ENCODE measurements around the gene DNM1L.

Gene DNM1L

GRCh38 chr12:32785557-32785956 is 106.5 kb downstream of the DNM1L start:
- no peak for DNase-seq (ENCODE audit: low read depth)
- no peak overlapping the region for H3K4me3 ChIP-seq (ENCODE audit: low read depth, low read length)
- in situ Hi-C loops (cut with HindIII; ENCODE audit: low sequenced_read_pairs) = no loop called here
- TF ChIP-seq, protein P1, sequence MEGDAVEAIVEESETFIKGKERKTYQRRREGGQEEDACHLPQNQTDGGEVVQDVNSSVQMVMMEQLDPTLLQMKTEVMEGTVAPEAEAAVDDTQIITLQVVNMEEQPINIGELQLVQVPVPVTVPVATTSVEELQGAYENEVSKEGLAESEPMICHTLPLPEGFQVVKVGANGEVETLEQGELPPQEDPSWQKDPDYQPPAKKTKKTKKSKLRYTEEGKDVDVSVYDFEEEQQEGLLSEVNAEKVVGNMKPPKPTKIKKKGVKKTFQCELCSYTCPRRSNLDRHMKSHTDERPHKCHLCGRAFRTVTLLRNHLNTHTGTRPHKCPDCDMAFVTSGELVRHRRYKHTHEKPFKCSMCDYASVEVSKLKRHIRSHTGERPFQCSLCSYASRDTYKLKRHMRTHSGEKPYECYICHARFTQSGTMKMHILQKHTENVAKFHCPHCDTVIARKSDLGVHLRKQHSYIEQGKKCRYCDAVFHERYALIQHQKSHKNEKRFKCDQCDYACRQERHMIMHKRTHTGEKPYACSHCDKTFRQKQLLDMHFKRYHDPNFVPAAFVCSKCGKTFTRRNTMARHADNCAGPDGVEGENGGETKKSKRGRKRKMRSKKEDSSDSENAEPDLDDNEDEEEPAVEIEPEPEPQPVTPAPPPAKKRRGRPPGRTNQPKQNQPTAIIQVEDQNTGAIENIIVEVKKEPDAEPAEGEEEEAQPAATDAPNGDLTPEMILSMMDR (IDR thresholded peaks at IDR 0.05; ENCODE audit: low read depth, low read length, missing control alignments) = no peak

GRCh38 chr12:32788405-32788804 is 109.3 kb downstream of the DNM1L start:
- in situ Hi-C loops (cut with HindIII; ENCODE audit: low sequenced_read_pairs) = no loop called here
- TF ChIP-seq, protein P1 (IDR thresholded peaks at IDR 0.05; ENCODE audit: low read depth, low read length, missing control alignments) = no peak
- no peak overlapping the region for H3K4me3 ChIP-seq (ENCODE audit: low read depth, low read length)
- DNase-seq (ENCODE audit: low read depth) = no peak

DNA sequence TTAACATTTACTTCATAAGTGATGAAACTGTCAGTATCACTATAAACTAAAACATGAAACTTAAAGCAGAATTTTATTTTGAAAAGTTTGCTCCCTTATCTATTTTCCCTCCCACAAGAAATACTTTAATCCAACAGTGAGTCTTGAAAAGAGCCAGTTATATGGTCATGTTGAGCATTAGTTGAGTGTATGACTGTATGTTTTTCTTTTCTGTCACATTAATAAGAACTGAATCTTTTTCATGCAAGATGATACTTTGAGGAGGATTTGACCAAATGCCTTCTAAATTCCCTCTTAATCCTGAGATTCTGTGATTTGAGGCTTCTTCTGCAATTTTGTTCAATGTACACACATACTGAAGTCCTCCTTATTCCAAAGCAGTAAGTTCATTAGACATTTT is 110.3 kb downstream of the DNM1L start:
- in situ Hi-C loops (cut with HindIII; ENCODE audit: low sequenced_read_pairs) = no loop called here
- DNase-seq (ENCODE audit: low read depth) = no peak
- TF ChIP-seq, protein P1 (IDR thresholded peaks at IDR 0.05; ENCODE audit: low read depth, low read length, missing control alignments) = no peak

GRCh38 chr12:32789916-32790315 is 110.8 kb downstream of the DNM1L start:
- H3K4me3 ChIP-seq (ENCODE audit: low read depth, low read length) = no peak overlapping the region
- TF ChIP-seq, protein P1 (IDR thresholded peaks at IDR 0.05; ENCODE audit: low read depth, low read length, missing control alignments) = no peak
- in situ Hi-C loops (cut with HindIII; ENCODE audit: low sequenced_read_pairs) = no loop called here
- no peak for DNase-seq (ENCODE audit: low read depth)

More for the DNA sequence above, 110.3 kb downstream of the DNM1L start:
- H3K4me3 ChIP-seq (ENCODE audit: low read depth, low read length) = no peak overlapping the region

DNA sequence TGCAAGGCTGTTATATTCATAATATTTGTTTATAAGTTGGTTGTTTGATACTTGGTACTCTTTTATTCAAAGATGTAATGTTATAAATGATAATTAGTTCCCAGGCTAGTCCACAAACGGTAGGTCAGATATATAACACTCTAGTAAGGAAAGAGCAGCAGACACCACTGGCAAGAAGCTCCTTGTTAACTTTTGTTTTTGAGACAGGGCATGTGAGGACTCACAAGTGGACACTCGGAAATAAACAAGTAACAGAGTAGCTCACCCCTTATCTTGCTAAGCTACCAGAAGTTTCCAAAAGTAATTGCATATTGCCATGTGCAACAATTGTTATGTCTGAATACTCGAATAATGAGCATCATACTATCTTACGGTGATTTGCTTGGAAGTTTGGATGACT is 115.2 kb downstream of the DNM1L start:
- in situ Hi-C loops (cut with HindIII; ENCODE audit: low sequenced_read_pairs) = no loop called here
- no peak for DNase-seq (ENCODE audit: low read depth)
- TF ChIP-seq, protein P1 (IDR thresholded peaks at IDR 0.05; ENCODE audit: low read depth, low read length, missing control alignments) = no peak
- H3K4me3 ChIP-seq (ENCODE audit: low read depth, low read length) = no peak overlapping the region
